ENCODE data around the gene FBXO38.

DNA sequence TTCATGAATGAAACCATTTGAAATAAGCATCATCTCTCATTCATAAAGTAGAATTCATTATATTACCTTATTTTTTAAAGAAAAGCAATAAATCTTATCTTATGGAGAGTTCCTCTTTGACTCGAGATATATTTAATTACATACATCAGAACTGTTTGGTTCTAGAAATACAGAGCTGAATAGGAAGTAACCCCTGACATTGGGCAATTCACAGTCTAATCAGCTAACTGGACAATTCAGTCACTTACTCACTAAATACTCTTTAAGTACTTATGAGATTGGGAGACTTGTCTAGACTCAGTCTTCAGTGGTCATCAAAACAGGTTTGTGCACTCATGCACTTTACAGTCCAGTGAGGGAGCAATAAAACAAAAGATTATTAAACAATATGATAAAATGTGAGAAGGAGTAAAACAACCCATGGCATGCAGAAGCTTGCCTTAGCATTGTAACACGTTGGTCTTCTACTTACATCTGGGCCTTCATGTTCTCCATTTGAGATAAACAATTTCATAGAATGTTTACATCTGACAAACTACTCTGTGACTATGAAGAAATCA lies 11.5 kb upstream of the FBXO38 start:
- TF ChIP-seq, protein P1, sequence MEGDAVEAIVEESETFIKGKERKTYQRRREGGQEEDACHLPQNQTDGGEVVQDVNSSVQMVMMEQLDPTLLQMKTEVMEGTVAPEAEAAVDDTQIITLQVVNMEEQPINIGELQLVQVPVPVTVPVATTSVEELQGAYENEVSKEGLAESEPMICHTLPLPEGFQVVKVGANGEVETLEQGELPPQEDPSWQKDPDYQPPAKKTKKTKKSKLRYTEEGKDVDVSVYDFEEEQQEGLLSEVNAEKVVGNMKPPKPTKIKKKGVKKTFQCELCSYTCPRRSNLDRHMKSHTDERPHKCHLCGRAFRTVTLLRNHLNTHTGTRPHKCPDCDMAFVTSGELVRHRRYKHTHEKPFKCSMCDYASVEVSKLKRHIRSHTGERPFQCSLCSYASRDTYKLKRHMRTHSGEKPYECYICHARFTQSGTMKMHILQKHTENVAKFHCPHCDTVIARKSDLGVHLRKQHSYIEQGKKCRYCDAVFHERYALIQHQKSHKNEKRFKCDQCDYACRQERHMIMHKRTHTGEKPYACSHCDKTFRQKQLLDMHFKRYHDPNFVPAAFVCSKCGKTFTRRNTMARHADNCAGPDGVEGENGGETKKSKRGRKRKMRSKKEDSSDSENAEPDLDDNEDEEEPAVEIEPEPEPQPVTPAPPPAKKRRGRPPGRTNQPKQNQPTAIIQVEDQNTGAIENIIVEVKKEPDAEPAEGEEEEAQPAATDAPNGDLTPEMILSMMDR (IDR thresholded peaks at IDR 0.05): no peak
- no peak for TF ChIP-seq EZH2 (IDR thresholded peaks at IDR 0.05; ENCODE audit: borderline replicate concordance, insufficient read depth, low read depth, low read length, poor library complexity, severe bottlenecking)
